Measurements from ENCODE around the gene RSPH4A.

DNA sequence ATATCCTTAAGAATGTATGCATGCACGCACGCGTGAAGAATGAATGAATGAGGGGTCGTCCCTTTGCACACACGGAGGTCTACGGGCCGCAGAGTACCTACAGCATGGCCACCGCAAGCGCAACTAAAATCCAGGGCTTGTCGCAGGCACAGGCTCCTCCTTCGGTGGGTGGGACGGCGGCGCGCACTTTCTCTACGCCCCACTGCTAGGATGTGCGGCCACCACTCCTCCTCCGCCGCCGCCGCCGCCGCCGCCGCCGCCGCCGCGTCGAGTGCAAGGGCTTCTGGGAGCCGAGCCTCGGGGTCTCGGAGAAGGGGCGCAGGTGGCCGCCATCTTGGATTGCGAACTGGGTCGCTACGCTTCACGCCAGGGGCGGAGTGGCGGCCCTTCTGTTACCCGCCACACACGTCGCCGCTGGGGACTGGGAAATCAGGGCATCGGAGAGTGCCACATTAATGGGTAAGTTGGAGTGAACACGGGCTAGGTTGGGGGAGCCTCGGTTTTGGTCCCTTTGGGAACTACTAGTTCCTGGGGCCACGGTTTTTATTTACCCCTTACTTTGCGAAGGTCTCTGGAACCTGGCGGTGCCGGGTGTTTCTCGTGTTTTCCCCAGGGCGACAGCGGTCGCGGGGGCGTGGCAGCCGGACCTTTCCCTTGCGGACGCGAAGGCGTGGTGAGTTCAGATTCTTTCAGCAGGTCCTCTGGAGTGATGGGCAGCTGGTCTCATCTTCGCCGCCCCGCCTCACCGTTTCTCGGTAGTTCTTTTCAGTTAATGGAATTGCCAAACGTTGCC lies 64.8 kb downstream of the RSPH4A start, which contains the start of gene KPNA5:
- TF ChIP-seq, protein P1, sequence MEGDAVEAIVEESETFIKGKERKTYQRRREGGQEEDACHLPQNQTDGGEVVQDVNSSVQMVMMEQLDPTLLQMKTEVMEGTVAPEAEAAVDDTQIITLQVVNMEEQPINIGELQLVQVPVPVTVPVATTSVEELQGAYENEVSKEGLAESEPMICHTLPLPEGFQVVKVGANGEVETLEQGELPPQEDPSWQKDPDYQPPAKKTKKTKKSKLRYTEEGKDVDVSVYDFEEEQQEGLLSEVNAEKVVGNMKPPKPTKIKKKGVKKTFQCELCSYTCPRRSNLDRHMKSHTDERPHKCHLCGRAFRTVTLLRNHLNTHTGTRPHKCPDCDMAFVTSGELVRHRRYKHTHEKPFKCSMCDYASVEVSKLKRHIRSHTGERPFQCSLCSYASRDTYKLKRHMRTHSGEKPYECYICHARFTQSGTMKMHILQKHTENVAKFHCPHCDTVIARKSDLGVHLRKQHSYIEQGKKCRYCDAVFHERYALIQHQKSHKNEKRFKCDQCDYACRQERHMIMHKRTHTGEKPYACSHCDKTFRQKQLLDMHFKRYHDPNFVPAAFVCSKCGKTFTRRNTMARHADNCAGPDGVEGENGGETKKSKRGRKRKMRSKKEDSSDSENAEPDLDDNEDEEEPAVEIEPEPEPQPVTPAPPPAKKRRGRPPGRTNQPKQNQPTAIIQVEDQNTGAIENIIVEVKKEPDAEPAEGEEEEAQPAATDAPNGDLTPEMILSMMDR (IDR thresholded peaks at IDR 0.05), result no peak
- peak in 3 of 4 donors; percentile 32 to 73 (median 45) for TF ChIP-seq POLR2A (IDR thresholded peaks at IDR 0.05)
